BJ (cell line): ENCODE data around the gene ELMOD1. TPM values are rescaled to one million over a fixed set of nuclear protein-coding genes. Genes with fewer than 3 reads are reported as not detected.
A peak's percentile ranks its signal among the peaks of the same experiment; 100 is the strongest.
"Not testable (repeated sequence)": the region's sequence is repeated elsewhere in the genome, so short reads cannot be mapped to it uniquely, and the experiment has no call there.

Experiments
- CTCF ChIA-PET: fragments of 350-600 bp; formaldehyde crosslinking; extraction: SDS; loops from one replicate; lab custom pipeline; 2021; ENCODE audit warnings: antibody characterized with exemption, inconsistent platforms; lab: Yijun Ruan, JAX
- POLR2A ChIA-PET: fragments of 300-600 bp; sonication (Branson Sonifier 250); formaldehyde crosslinking; extraction: SDS; loops from one replicate; lab custom pipeline; 2021; ENCODE audit warnings: antibody characterized with exemption; lab: Charles Lee
- DNase-seq: peaks from one replicate; pipeline ENCODE4 v3.0.0-alpha.2; 2011; ENCODE audit warnings: low read depth
- H3K27me3 ChIP-seq: 2 replicates; pipeline ENCODE4 v1.6.0; 2011; ENCODE audit warnings: low read length; ENCODE audit not compliant: control insufficient read depth, insufficient read depth
- H3K36me3 ChIP-seq: 2 replicates; pipeline ENCODE4 v1.5.1; 2011; ENCODE audit warnings: low read length; ENCODE audit not compliant: control insufficient read depth, insufficient read depth
- H3K4me3 ChIP-seq: 2 replicates; pipeline ENCODE4 v1.5.1; 2011; ENCODE audit warnings: low read depth, mild to moderate bottlenecking, control low read depth, low read length
- CTCF ChIP-seq: IDR thresholded peaks from 2 replicates; pipeline ENCODE4 v1.5.1; 2011; ENCODE audit warnings: low read depth, mild to moderate bottlenecking, control low read depth, inconsistent platforms, low read length, moderate library complexity; ENCODE audit not compliant: insufficient read depth
- polyA plus RNA-seq: library from polyadenylated mRNA; depleted of rRNA; stranded (reverse); fragments of >200 nt; gene quantifications from 2 replicates; pipeline ENCODE4 v1.2.3, GENCODE V29; 2011

ELMOD1 gene
- polyA plus RNA-seq, 1 experiment, result 0.04 TPM

- peak overlapping the region; percentile 87 for H3K4me3 ChIP-seq
- no peak for TF ChIP-seq CTCF
- CTCF ChIA-PET, result interaction anchor here (0.6 to 8.2 kb wide), 10 partner anchors 11 to 444 kb away, joined by 3 to 68 read pairs (median 4); partner anchors contain the start of gene CUL5
- no peaks in the 10 kb centered on the region for H3K36me3 ChIP-seq
- POLR2A ChIA-PET, result no interaction called here
- no peaks in the 10 kb centered on the region for H3K27me3 ChIP-seq
- no peak for DNase-seq
These were observed 26.1 kb upstream of the ELMOD1 start for GRCh38 chr11:107564877-107565218.

- peak within 1 kb of the TSS; percentile 87 for H3K4me3 ChIP-seq
- H3K36me3 ChIP-seq, result no peaks in the 10 kb centered on the region
- peaks cover 3% of the 10 kb centered on the region; the same call in 1 of the 2 replicates for H3K27me3 ChIP-seq
- POLR2A ChIA-PET, result no interaction called here
- 0 out of 2 replicates have a peak, but pooled peaks have one; percentile 1 for TF ChIP-seq CTCF
- no peak for DNase-seq
- CTCF ChIA-PET, result interaction anchor here (0.6 to 8.2 kb wide), 8 partner anchors 11 to 216 kb away, joined by 3 to 68 read pairs (median 6); no protein-coding TSS in a partner anchor
These were observed 25.6 kb upstream of the ELMOD1 start, which contains the start of gene ALKBH8 for GRCh38 chr11:107565219-107565937. Gene ALKBH8 (minus strand): TSS chr11:107565735. CDS start chr11:107560893, 4,842 bp downstream.

GRCh38 chr11:107565955-107566501 lies 24.9 kb upstream of the ELMOD1 start:
- H3K36me3 ChIP-seq, H3K27me3 ChIP-seq, POLR2A ChIA-PET, DNase-seq: not testable (repeated sequence)
- peak overlapping the region; percentile 87 for H3K4me3 ChIP-seq
- CTCF ChIA-PET, result interaction anchor here (0.6 to 8.2 kb wide), 7 partner anchors 10 to 215 kb away, joined by 3 to 68 read pairs (median 10); no protein-coding TSS in a partner anchor

GRCh38 chr11:107566569-107566968 lies 24.4 kb upstream of the ELMOD1 start:
- Histone ChIP-seq H3K4me3 (no peak overlapping the region), H3K27me3 (peaks cover 3% of the 10 kb centered on the region; the same call in 1 of the 2 replicates), H3K36me3 (no peaks in the 10 kb centered on the region)
- no peak for TF ChIP-seq CTCF
- CTCF ChIA-PET, result interaction anchor here (1.4 to 8.2 kb wide), 5 partner anchors 9 to 204 kb away, joined by 5 to 68 read pairs (median 15); no protein-coding TSS in a partner anchor
- DNase-seq, result no peak
- POLR2A ChIA-PET, result no interaction called here

- POLR2A ChIA-PET, result no interaction called here
- Histone ChIP-seq H3K36me3 (no peaks in the 10 kb centered on the region), H3K27me3 (peaks cover 3% of the 10 kb centered on the region; the same call in 1 of the 2 replicates), H3K4me3 (no peak overlapping the region)
- no peak for DNase-seq
- CTCF ChIA-PET, result interaction anchor here (1.2 to 8.2 kb wide), 5 partner anchors 8 to 203 kb away, joined by 3 to 68 read pairs (median 15); no protein-coding TSS in a partner anchor
- no peak for TF ChIP-seq CTCF
These were observed 23.1 kb upstream of the ELMOD1 start for GRCh38 chr11:107567739-107568335.
